ENCODE data around the gene CRACR2A.

CRACR2A gene

DNA sequence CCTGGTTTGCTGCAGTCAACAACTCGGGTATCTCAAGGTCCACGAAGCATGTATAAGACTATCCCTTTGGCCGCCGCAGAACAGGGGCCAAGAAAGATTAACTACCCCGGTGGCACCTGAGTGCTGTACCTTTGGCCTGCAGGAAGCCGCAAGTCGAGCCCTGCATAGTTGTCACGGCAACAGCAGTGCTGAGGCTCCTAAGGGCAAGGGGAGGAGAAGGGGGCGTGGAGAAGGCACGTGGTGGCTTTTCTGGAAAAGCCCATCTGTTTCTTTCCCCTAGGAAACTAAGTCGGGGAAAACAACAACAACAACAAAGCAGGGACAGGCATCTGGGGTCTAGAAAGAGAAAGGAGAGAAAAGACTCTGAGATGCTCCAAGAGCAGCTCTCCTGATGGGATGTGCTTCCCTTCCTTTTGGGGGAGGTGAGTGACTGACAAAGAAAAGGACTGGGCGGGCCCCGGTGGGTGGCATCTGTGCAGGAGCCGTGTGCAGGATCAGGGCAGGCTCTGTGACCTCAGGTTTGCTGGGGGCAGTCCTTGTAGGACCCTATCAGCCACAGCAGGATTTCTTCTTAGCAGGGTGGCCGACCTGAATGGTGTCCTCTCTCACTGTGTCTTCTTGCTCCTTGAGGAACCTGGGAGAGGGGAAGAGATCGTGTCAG is 138.0 kb downstream of the CRACR2A start:
- no peak overlapping the region for H3K4me2 ChIP-seq (ENCODE audit: low read length)
- TF ChIP-seq, protein P1, sequence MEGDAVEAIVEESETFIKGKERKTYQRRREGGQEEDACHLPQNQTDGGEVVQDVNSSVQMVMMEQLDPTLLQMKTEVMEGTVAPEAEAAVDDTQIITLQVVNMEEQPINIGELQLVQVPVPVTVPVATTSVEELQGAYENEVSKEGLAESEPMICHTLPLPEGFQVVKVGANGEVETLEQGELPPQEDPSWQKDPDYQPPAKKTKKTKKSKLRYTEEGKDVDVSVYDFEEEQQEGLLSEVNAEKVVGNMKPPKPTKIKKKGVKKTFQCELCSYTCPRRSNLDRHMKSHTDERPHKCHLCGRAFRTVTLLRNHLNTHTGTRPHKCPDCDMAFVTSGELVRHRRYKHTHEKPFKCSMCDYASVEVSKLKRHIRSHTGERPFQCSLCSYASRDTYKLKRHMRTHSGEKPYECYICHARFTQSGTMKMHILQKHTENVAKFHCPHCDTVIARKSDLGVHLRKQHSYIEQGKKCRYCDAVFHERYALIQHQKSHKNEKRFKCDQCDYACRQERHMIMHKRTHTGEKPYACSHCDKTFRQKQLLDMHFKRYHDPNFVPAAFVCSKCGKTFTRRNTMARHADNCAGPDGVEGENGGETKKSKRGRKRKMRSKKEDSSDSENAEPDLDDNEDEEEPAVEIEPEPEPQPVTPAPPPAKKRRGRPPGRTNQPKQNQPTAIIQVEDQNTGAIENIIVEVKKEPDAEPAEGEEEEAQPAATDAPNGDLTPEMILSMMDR (IDR thresholded peaks at IDR 0.05; ENCODE audit: low read depth, low read length), result no peak

DNA sequence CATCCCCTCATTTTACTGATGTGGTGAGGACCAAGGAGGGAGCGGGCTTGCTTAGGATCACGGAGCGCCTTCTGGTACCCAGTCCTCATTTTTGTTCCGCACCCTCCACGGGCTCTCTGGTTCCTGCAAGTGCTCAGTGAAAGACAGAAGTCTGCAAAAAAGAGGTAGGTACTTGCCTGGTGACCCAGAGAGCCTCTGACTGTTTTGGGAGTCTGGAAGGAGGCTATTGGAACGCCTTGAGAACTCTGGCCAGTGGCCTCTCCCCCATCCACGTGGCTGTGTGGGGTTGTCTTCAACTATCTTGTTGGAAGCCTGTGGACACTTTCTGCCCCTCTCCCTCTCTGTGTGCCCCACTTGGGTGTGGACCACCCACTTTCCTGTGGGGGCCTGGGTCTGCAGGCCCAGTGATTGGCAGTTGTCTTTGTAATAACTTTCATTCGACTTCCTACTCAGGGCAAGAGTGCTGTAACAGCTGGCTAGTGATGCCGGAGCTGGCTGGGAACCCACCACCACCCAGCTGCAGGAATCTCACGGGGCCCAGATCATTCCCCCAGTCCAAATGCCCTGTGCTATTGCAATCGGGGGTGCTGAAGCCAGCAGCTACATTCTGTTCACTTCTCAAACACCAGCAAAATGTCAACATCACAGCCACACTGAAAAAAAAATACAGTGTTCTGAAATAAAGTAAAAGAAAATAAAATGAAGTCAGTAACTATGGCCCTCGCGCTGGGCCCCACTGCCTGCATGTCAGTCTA is 139.1 kb downstream of the CRACR2A start:
- no peak overlapping the region for H3K27ac ChIP-seq (ENCODE audit: low read length)
- no peaks in the 10 kb centered on the region for H3K4me1 ChIP-seq (ENCODE audit: low read length)
- no peak for TF ChIP-seq EZH2phosphoT487 (IDR thresholded peaks at IDR 0.05; ENCODE audit: low read depth)
- TF ChIP-seq, protein P1 (IDR thresholded peaks at IDR 0.05; ENCODE audit: low read depth, low read length), result no peak
- H3K27me3 ChIP-seq (ENCODE audit: low read depth, low read length), result no peaks in the 10 kb centered on the region
- no peak overlapping the region for H3K4me2 ChIP-seq (ENCODE audit: low read length)
- no peaks in the 10 kb centered on the region for H3K79me2 ChIP-seq (ENCODE audit: low read length)
- no peak overlapping the region for H3K4me3 ChIP-seq (ENCODE audit: low read length)
- H2AFZ ChIP-seq (ENCODE audit: low read depth, low read length), result no peak overlapping the region
- H3K36me3 ChIP-seq (replicated peaks; ENCODE audit: low read depth, low read length), result peaks cover 12% of the 10 kb centered on the region
- no peaks in the 10 kb centered on the region for H4K20me1 ChIP-seq (ENCODE audit: insufficient read depth, low read length)
- H3K9ac ChIP-seq (ENCODE audit: low read length), result no peak overlapping the region
- H3K9me3 ChIP-seq (ENCODE audit: insufficient read depth, low read length), result no peaks in the 10 kb centered on the region

More for the DNA sequence above, 138.0 kb downstream of the CRACR2A start:
- no peaks in the 10 kb centered on the region for H3K9me3 ChIP-seq (ENCODE audit: insufficient read depth, low read length)
- no peaks in the 10 kb centered on the region for H3K79me2 ChIP-seq (ENCODE audit: low read length)
- H3K9ac ChIP-seq (ENCODE audit: low read length), result no peak overlapping the region
- no peaks in the 10 kb centered on the region for H3K4me1 ChIP-seq (ENCODE audit: low read length)
- peaks cover 4% of the 10 kb centered on the region for H3K36me3 ChIP-seq (replicated peaks; ENCODE audit: low read depth, low read length)
- H2AFZ ChIP-seq (ENCODE audit: low read depth, low read length), result no peak overlapping the region
- no peak overlapping the region for H3K4me3 ChIP-seq (ENCODE audit: low read length)
- no peaks in the 10 kb centered on the region for H3K27me3 ChIP-seq (ENCODE audit: low read depth, low read length)
- H4K20me1 ChIP-seq (ENCODE audit: insufficient read depth, low read length), result no peaks in the 10 kb centered on the region
- no peak overlapping the region for H3K27ac ChIP-seq (ENCODE audit: low read length)

DNA sequence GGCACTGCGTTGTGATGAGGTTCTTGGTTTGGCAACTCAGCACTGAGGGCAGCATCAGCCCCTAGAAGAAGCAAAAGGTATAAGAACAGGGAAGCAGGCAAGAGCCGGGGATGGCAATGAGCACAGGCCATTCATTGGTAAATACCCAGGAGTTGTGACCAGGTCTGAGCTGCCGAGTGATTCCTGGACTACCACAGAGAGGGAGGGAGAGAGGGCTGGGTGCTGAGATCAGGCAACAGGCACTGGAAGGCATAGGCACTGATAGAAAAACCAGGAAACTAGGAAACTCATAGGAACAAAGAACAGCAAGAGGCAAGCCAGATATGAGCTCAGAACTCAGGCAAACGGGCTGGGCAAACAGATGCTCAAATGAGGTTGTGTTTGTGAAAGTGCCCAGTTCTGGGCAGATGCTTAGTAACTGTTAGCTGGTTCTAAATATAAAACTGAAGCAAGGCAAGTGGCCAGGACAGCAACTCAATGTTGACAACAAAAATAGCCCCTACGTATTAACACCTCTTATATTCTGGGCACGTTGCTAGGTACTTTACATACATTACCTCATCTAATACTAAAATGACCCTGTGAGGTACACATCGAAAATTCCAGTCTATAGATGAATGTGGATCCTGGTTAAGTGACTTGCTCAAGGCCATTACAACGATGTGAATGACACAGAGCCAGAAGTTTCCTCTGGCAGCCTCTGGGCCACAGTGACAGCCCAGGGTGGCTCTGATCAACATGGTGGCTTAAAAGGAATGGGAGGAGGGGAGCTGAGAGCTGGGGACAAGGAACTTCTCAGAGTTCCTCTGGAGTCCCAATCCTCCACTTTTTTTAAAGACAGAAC is 140.8 kb downstream of the CRACR2A start:
- H3K4me2 ChIP-seq (ENCODE audit: low read length), result no peak overlapping the region
- H3K27ac ChIP-seq (ENCODE audit: low read length), result no peak overlapping the region
- TF ChIP-seq, protein P1 (IDR thresholded peaks at IDR 0.05; ENCODE audit: low read depth, low read length), result no peak
- no peak for TF ChIP-seq EZH2phosphoT487 (IDR thresholded peaks at IDR 0.05; ENCODE audit: low read depth)
- no peak overlapping the region for H3K4me3 ChIP-seq (ENCODE audit: low read length)
- no peaks in the 10 kb centered on the region for H3K27me3 ChIP-seq (ENCODE audit: low read depth, low read length)
- H3K9ac ChIP-seq (ENCODE audit: low read length), result no peak overlapping the region
- H3K4me1 ChIP-seq (ENCODE audit: low read length), result no peaks in the 10 kb centered on the region
- H4K20me1 ChIP-seq (ENCODE audit: insufficient read depth, low read length), result no peaks in the 10 kb centered on the region
- H3K9me3 ChIP-seq (ENCODE audit: insufficient read depth, low read length), result no peaks in the 10 kb centered on the region
- no peak overlapping the region for H2AFZ ChIP-seq (ENCODE audit: low read depth, low read length)
- peaks cover 15% of the 10 kb centered on the region for H3K36me3 ChIP-seq (replicated peaks; ENCODE audit: low read depth, low read length)
- no peaks in the 10 kb centered on the region for H3K79me2 ChIP-seq (ENCODE audit: low read length)

DNA sequence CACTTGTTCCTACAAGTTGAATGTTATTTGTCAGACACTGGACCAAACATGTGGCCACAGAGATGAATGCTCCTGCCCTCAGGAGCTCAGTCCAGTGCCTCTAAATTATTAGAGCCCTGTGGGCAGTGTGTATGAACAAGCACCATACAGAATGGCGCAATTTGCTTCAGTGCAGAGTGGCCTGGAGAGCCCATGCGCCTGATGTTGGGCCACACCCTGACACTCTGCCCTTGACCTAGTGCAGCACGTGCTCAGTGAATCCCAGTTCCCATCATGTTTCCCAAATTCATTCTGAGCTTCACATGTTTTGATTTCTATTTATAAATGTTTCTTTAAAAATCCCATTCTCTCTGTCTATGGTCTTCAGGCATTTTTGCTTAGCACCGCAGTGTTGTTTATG is 145.1 kb downstream of the CRACR2A start:
- H3K36me3 ChIP-seq (replicated peaks; ENCODE audit: low read depth, low read length), result peaks cover 12% of the 10 kb centered on the region
- no peaks in the 10 kb centered on the region for H4K20me1 ChIP-seq (ENCODE audit: insufficient read depth, low read length)
- no peaks in the 10 kb centered on the region for H3K9me3 ChIP-seq (ENCODE audit: insufficient read depth, low read length)
- H3K4me2 ChIP-seq (ENCODE audit: low read length), result no peak overlapping the region
- H3K4me1 ChIP-seq (ENCODE audit: low read length), result no peaks in the 10 kb centered on the region
- no peak overlapping the region for H3K9ac ChIP-seq (ENCODE audit: low read length)
- TF ChIP-seq, protein P1 (IDR thresholded peaks at IDR 0.05; ENCODE audit: low read depth, low read length), result no peak
- no peak for TF ChIP-seq EZH2phosphoT487 (IDR thresholded peaks at IDR 0.05; ENCODE audit: low read depth)
- no peaks in the 10 kb centered on the region for H3K79me2 ChIP-seq (ENCODE audit: low read length)
- no peak overlapping the region for H2AFZ ChIP-seq (ENCODE audit: low read depth, low read length)
- H3K27me3 ChIP-seq (ENCODE audit: low read depth, low read length), result peaks cover 13% of the 10 kb centered on the region
- no peak overlapping the region for H3K27ac ChIP-seq (ENCODE audit: low read length)
- H3K4me3 ChIP-seq (ENCODE audit: low read length), result no peak overlapping the region
